HG02938 (cell line): ENCODE data around the gene CDC42EP4.

ENCODE experiments used
- ATAC-seq: cut with Tn5 transposase; IDR thresholded peaks from one replicate; pipeline ENCODE4 v1.9.1; 2021; ENCODE audit warnings: mild to moderate bottlenecking, moderate library complexity; ENCODE audit not compliant: unreplicated experiment

Gene CDC42EP4, protein sequence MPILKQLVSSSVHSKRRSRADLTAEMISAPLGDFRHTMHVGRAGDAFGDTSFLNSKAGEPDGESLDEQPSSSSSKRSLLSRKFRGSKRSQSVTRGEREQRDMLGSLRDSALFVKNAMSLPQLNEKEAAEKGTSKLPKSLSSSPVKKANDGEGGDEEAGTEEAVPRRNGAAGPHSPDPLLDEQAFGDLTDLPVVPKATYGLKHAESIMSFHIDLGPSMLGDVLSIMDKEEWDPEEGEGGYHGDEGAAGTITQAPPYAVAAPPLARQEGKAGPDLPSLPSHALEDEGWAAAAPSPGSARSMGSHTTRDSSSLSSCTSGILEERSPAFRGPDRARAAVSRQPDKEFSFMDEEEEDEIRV

DNA sequence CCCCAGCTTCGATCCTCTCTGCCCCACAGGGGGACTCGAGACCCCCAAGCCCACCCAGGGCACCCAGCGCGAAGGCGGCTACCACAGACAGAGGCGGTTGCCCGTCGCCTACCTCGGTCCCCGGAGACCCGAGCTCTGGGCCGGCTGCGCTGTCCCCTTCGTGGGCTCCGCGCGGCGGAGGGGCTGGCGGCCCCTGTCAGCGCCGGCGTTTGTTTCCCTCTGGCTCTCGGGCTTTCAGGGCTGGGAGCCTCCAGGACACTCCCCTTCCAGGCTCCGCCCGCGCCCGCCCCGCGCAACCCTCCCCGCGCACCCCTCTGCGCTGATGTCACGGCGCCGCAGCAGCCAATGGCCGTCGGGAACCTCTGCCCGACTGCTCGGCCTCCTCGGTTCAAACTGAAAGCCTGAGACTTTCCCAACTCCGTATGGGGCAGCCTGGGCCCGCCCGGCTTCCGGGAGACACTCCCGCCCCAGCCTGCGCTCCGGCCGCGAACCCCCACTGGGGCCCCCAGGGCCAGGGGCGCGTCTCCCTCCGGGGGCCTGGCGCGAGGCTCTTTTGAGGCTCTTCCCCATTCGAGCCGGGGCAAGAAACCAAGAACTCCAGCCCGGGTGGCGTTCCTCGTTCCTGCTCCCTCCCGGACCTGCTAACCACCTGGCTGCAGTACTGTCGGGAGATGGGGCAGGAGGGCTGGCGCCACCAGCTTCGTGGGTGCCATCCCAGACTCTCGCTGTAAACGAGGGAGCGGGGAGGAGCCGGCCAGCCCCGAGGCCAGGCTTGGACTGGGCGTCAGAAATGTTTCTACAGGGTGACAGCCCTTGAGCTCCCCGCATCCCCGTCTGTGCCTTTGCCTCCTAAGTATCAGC is at the start of gene CDC42EP4:
TSS of gene CDC42EP4 (minus strand) at position 221 of the 861 bp plus-strand sequence. CDS start 25,501 bp downstream, outside the sequence.
- ATAC-seq: peak; percentile 78

DNA sequence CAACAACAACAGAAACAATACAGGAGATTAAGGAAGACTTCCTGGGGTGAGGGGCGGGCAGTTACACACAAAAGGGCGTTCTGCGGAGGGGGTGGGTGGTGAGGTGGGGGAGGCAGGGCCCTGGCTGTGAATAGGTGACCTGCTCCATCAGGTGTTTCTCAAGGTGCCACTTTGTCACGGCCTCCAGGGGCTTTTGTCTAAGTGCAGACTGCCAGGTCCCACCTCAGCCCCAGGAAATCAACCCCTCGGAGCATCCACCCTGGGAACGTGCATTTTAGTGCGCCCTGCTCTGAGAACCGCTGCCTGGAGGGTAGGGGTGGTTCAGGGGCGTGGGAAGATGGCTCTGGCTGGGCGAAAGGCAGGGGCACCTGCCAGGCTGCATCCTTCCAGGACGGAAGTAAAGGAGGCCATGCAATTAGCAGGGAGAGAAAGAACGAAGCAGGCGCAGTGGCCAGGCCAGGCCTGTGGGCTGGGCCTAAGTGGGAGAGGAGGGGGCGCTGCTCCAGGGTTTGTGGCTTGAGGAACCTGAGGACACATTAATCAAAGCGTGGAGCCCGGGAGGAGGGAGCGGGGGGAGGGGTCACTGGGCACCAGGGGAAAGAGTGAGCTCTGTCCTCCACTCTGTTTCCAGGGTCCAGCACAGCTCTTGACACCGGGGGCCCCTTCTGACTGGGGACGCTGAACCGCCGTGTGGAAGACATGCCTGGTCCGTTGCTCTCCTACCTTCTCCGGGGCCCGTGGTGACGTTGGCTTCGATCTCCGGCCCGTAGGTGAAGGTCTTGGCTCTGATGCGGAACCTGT is 49.4 kb upstream of the CDC42EP4 start:
- ATAC-seq: no peak

GRCh38 chr17:73359987-73360410 is 48.2 kb upstream of the CDC42EP4 start:
- no peak for ATAC-seq

DNA sequence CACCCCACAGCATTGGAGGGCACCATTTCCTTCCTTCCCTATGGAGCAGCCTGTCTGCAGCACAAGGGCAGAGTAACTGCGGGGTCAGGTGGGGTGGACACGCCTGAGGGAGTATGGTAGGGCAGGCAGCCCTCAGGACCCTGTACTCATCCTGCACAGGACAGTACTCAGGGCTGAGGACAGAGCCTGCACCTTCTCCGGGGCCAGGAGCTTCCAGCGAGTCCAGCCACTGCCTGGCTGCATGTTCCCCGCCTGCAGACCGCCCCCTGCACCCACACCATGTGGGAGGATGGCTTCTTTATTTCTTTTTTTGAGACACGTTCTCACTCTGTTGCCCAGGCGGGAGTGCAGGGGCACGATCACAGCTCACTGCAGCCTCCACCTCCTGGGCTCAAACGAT is 47.6 kb upstream of the CDC42EP4 start:
- ATAC-seq: no peak

DNA sequence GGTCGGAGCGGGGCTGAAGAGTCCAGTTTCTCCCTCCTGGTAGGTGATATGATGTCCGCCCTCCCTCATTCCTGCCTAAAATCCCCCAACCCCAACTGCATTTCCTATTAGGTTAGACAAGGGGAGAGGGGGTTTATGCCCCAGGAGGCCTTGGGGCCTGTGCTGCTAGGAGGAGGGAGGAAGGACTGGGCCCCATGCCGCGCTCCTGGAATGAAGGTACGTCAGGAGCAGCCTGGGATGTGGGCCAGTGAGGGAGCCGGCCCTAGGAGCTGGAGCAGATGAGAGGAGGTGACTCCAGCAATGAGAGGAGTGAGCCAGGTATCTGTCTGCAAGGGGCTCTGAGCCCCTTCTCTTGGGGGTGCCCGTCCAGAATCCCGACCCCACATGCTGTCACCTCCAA is 46.9 kb upstream of the CDC42EP4 start:
- no peak for ATAC-seq

DNA sequence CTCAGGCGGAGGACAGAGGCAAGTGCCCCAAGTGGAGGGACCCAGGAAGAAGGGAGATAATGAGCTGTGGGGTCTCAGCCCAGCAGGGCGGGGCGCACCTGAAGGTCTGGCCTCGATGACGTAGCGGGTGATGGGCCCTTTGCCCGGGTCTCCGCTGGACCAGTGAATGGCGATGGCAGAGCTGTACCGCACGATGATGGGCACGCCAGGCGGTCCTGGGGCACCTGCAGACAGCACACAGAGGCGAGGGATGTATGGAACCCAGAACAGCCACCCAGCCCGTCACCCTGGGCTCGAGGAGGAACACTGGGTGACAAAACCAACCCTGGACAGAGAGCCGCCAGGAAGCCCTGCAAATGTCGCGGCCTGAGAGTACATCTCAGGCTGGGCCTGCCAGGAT is 46.2 kb upstream of the CDC42EP4 start:
- no peak for ATAC-seq

- no peak for ATAC-seq
These were observed 45.5 kb upstream of the CDC42EP4 start for GRCh38 chr17:73357318-73357717.

- ATAC-seq: no peak
These were observed 44.9 kb upstream of the CDC42EP4 start for GRCh38 chr17:73356561-73357170.

- ATAC-seq: no peak
These were observed 42.9 kb upstream of the CDC42EP4 start for GRCh38 chr17:73354423-73355284.

- no peak for ATAC-seq
These were observed 40.5 kb upstream of the CDC42EP4 start for GRCh38 chr17:73352261-73352660.

DNA sequence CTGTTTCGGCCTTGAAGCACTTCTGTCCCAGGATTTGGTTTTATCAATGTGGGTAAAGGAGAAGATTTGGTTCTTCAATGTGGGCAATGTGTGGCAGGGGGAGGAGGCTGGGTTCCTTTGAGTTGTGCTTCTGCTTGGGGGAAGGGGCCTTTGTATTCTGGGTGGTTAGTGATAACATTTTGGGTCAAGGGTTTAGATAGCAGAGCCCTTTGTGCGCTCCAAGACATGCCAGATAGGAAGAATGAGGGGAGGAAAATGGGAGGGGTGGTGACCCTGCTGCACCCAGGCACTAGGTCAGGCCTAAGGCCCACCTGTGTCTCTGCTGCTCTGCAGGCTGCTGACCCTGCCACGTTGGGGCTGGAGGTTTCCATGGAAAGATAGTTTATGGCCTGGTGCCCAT is 40.0 kb upstream of the CDC42EP4 start:
- no peak for ATAC-seq

- ATAC-seq: no peak
These were observed 39.1 kb upstream of the CDC42EP4 start for GRCh38 chr17:73350864-73351263.

- ATAC-seq: no peak
These were observed 37.8 kb upstream of the CDC42EP4 start for GRCh38 chr17:73349647-73350046.

GRCh38 chr17:73349138-73349537 is 37.3 kb upstream of the CDC42EP4 start:
- ATAC-seq: no peak

DNA sequence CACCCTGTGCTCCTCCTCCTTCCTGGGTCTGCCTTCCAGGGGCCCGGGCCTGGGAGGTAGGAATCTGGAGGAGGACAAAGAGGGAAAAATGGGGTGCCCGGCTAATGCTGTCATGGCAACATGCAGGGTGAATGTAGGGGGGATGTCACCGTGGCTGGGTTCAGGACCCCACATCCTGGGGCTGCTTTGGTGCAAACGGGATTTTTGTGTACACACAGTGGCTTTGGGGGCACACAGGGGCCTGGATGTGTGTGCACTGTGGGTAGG is 37.0 kb upstream of the CDC42EP4 start:
- ATAC-seq: no peak

GRCh38 chr17:73348018-73348828 is 36.4 kb upstream of the CDC42EP4 start:
- no peak for ATAC-seq

- no peak for ATAC-seq
These were observed 35.5 kb upstream of the CDC42EP4 start for GRCh38 chr17:73347351-73347750.

DNA sequence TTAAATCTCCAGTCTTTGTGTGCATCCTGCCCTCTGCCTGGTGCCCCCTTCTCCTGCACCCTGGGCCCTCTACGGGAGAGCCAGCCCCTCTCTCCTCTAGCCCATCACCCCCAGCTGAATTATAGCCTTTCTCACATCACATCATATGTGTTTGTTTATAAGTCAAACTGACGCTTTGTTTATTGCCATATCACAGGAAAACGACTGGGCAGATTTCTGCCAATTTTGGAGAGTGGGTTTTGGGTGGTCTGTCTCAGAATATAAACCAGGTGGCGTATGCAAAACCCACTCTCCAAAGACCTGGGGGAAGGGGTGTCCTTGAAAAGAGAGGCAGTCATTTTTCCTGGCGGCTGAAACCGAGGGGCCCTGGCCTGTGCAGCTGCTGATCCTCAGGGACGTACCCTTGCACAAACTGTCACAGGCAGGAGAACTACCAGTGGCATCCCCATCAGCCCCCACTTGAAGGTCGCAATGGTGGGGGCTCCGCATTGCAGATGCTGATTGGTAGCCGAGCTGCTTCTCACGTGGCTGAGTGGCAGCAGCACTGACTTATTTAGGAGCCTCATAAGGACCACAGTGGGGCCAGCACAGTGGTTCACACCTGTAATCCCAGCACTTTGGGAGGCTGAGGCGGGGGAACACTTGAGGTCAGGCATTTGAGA is 34.8 kb upstream of the CDC42EP4 start:
- no peak for ATAC-seq
